GM12891 (cell line): ENCODE data around the gene PCCA.

Experiments
- POLR2A ChIP-seq: IDR thresholded peaks from 2 replicates; pipeline ENCODE4 v1.6.1; 2011; ENCODE audit warnings: low read depth, low read length, control low read depth
- POLR2AphosphoS5 ChIP-seq: IDR thresholded peaks from 2 replicates; pipeline ENCODE4 v1.6.1; 2011; ENCODE audit warnings: low read depth, low read length, control low read depth
- SPI1 ChIP-seq: IDR thresholded peaks from 2 replicates; pipeline ENCODE4 v1.6.1; 2011; ENCODE audit warnings: low read depth, low read length, control low read depth
- TAF1 ChIP-seq: IDR thresholded peaks from 2 replicates; pipeline ENCODE4 v1.6.1; 2011; ENCODE audit warnings: low read depth, low read length, control low read depth

- no peak for TF ChIP-seq TAF1
- TF ChIP-seq POLR2A: no peak
- no peak for TF ChIP-seq SPI1
- TF ChIP-seq POLR2AphosphoS5: no peak
These were observed 275.0 kb downstream of the PCCA start for GRCh38 chr13:100363874-100364273.
